GM08714 (cell line): ENCODE measurements around the gene TBX10.
"Not testable (repeated sequence)": the region's sequence is repeated elsewhere in the genome, so short reads cannot be mapped to it uniquely, and the experiment has no call there.

ENCODE experiments used
- H3K4me3 ChIP-seq: fragments of 200-500 bp; sonication (Bioruptor generic); 2 replicates; pipeline ENCODE4 v1.5.1; 2014; ENCODE audit warnings: mild to moderate bottlenecking, low read length, inconsistent platforms
- ZNF274 ChIP-seq: IDR thresholded peaks from 2 replicates; pipeline ENCODE4 v1.6.1; 2012; ENCODE audit warnings: mild to moderate bottlenecking, low read depth, low read length

TBX10 gene

GRCh38 chr11:67610302-67610868 lies 29.2 kb downstream of the TBX10 start:
- no peak overlapping the region for H3K4me3 ChIP-seq
- TF ChIP-seq ZNF274, result no peak

GRCh38 chr11:67609316-67609715 lies 30.2 kb downstream of the TBX10 start:
- H3K4me3 ChIP-seq, result no peak overlapping the region
- TF ChIP-seq ZNF274, result no peak

GRCh38 chr11:67608486-67608885 lies 31.1 kb downstream of the TBX10 start:
- H3K4me3 ChIP-seq, result no peak overlapping the region
- TF ChIP-seq ZNF274, result no peak

- peak overlapping the region; percentile 84 for H3K4me3 ChIP-seq
- TF ChIP-seq ZNF274, result no peak
These were observed 32.1 kb downstream of the TBX10 start for GRCh38 chr11:67607507-67607906.

- TF ChIP-seq ZNF274, result no peak
- peak within 1 kb of the TSS; percentile 84 for H3K4me3 ChIP-seq
These were observed 32.9 kb downstream of the TBX10 start, which contains the start of gene NDUFV1 for GRCh38 chr11:67606492-67607295. NDUFV1 (plus strand) TSS chr11:67606936; CDS start chr11:67607005, 69 bp downstream.

GRCh38 chr11:67606093-67606491 lies 33.5 kb downstream of the TBX10 start:
- no peak for TF ChIP-seq ZNF274
- peak overlapping the region; percentile 48; the same call in 1 of the 2 replicates for H3K4me3 ChIP-seq

GRCh38 chr11:67605231-67606011 lies 34.1 kb downstream of the TBX10 start:
- no peak overlapping the region for H3K4me3 ChIP-seq

GRCh38 chr11:67604815-67605214 lies 34.7 kb downstream of the TBX10 start:
- no peak overlapping the region for H3K4me3 ChIP-seq
- TF ChIP-seq ZNF274, result no peak

More at GRCh38 chr11:67605231-67606011, 34.1 kb downstream of the TBX10 start:
- TF ChIP-seq ZNF274, result no peak

GRCh38 chr11:67604119-67604518 lies 35.4 kb downstream of the TBX10 start:
- H3K4me3 ChIP-seq, result not testable (repeated sequence)

- no peak for TF ChIP-seq ZNF274
- H3K4me3 ChIP-seq, result peak overlapping the region; percentile 32; the same call in 1 of the 2 replicates
These were observed 38.5 kb downstream of the TBX10 start for GRCh38 chr11:67601098-67601497.

GRCh38 chr11:67600324-67601029 lies 39.1 kb downstream of the TBX10 start:
- no peak for TF ChIP-seq ZNF274
- H3K4me3 ChIP-seq, result peak overlapping the region; percentile 32; the same call in 1 of the 2 replicates

- no peak for TF ChIP-seq ZNF274
- no peak overlapping the region for H3K4me3 ChIP-seq
These were observed 40.4 kb downstream of the TBX10 start for GRCh38 chr11:67599149-67599548.

- not testable (repeated sequence) for H3K4me3 ChIP-seq
These were observed 41.6 kb downstream of the TBX10 start for GRCh38 chr11:67597963-67598362.

- H3K4me3 ChIP-seq, result not testable (repeated sequence)
These were observed 42.1 kb downstream of the TBX10 start for GRCh38 chr11:67597458-67597857.

GRCh38 chr11:67596753-67597300 lies 42.7 kb downstream of the TBX10 start:
- TF ChIP-seq ZNF274, result no peak
- no peak overlapping the region for H3K4me3 ChIP-seq
